ENCODE measurements around the gene EOLA2. TPM values are rescaled to one million over a fixed set of nuclear protein-coding genes. Genes with fewer than 3 reads are reported as not detected.

Gene EOLA2
- total RNA-seq, 1 experiment from 2014 or later: 35.7 TPM

GRCh38 chrX:149909324-149910177 lies 28.7 kb downstream of the EOLA2 start:
- POLR2A ChIA-PET (ENCODE audit: unreplicated experiment): no interaction called here
- intact Hi-C loops (cut with micrococcal nuclease): no loop called here
- H3K27me3 ChIP-seq (ENCODE audit: low read length): no peaks in the 10 kb centered on the region
- no peak for DNase-seq
- H3K9me2 ChIP-seq (replicated peaks; ENCODE audit: low read length): no peaks in the 10 kb centered on the region
- no peak overlapping the region for H3K4me3 ChIP-seq (ENCODE audit: low read length)
- H3K4me1 ChIP-seq (ENCODE audit: insufficient read depth, low read length): no peaks in the 10 kb centered on the region
- no TSS peak for BruUV-seq (replicated peaks)
- H3K36me3 ChIP-seq (ENCODE audit: low read depth, low read length): no peaks in the 10 kb centered on the region
- no peaks in the 10 kb centered on the region for H3K79me2 ChIP-seq (ENCODE audit: low read length)
- CTCF ChIA-PET: no interaction called here
- no peaks in the 10 kb centered on the region for H4K20me1 ChIP-seq (ENCODE audit: low read length)
- no peak overlapping the region for H3K4me2 ChIP-seq (ENCODE audit: low read length)
- H2AFZ ChIP-seq (ENCODE audit: low read length): no peak overlapping the region
- ATAC-seq: no peak
- TF ChIP-seq, protein P1, sequence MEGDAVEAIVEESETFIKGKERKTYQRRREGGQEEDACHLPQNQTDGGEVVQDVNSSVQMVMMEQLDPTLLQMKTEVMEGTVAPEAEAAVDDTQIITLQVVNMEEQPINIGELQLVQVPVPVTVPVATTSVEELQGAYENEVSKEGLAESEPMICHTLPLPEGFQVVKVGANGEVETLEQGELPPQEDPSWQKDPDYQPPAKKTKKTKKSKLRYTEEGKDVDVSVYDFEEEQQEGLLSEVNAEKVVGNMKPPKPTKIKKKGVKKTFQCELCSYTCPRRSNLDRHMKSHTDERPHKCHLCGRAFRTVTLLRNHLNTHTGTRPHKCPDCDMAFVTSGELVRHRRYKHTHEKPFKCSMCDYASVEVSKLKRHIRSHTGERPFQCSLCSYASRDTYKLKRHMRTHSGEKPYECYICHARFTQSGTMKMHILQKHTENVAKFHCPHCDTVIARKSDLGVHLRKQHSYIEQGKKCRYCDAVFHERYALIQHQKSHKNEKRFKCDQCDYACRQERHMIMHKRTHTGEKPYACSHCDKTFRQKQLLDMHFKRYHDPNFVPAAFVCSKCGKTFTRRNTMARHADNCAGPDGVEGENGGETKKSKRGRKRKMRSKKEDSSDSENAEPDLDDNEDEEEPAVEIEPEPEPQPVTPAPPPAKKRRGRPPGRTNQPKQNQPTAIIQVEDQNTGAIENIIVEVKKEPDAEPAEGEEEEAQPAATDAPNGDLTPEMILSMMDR (conservative IDR thresholded peaks at IDR 0.05; ENCODE audit: low read depth, low read length): no peak
- TF ChIP-seq EZH2 (IDR thresholded peaks at IDR 0.05; ENCODE audit: low read length, unreplicated experiment) (no peak), EZH2phosphoT487 (IDR thresholded peaks at IDR 0.05; ENCODE audit: borderline replicate concordance, low read length) (no peak)
- H3K9ac ChIP-seq (ENCODE audit: low read length): no peak overlapping the region
- H3K27ac ChIP-seq (ENCODE audit: low read length): no peak overlapping the region
- no peaks in the 10 kb centered on the region for H3F3A ChIP-seq (ENCODE audit: low read length, unreplicated experiment)
- no peaks in the 10 kb centered on the region for H3K9me3 ChIP-seq (ENCODE audit: low read length)

GRCh38 chrX:149908727-149909126 lies 29.6 kb downstream of the EOLA2 start:
- Histone ChIP-seq H3K9me3 (ENCODE audit: low read length) (no peaks in the 10 kb centered on the region), H3K36me3 (ENCODE audit: low read depth, low read length) (no peaks in the 10 kb centered on the region), H2AFZ (ENCODE audit: low read length) (no peak overlapping the region), H3F3A (ENCODE audit: low read length, unreplicated experiment) (no peaks in the 10 kb centered on the region), H3K79me2 (ENCODE audit: low read length) (no peaks in the 10 kb centered on the region), H3K27ac (ENCODE audit: low read length) (no peak overlapping the region), H3K9me2 (replicated peaks; ENCODE audit: low read length) (no peaks in the 10 kb centered on the region), H3K4me1 (ENCODE audit: insufficient read depth, low read length) (no peaks in the 10 kb centered on the region), H4K20me1 (ENCODE audit: low read length) (no peaks in the 10 kb centered on the region), H3K4me3 (ENCODE audit: low read length) (no peak overlapping the region), H3K27me3 (ENCODE audit: low read length) (no peaks in the 10 kb centered on the region), H3K9ac (ENCODE audit: low read length) (no peak overlapping the region), H3K4me2 (ENCODE audit: low read length) (no peak overlapping the region)
- no TSS peak for BruUV-seq (replicated peaks)
- no peak for ATAC-seq
- POLR2A ChIA-PET (ENCODE audit: unreplicated experiment): no interaction called here
- intact Hi-C loops (cut with micrococcal nuclease): no loop called here
- TF ChIP-seq EZH2phosphoT487 (IDR thresholded peaks at IDR 0.05; ENCODE audit: borderline replicate concordance, low read length) (no peak), EZH2 (IDR thresholded peaks at IDR 0.05; ENCODE audit: low read length, unreplicated experiment) (no peak)
- TF ChIP-seq, protein P1 (conservative IDR thresholded peaks at IDR 0.05; ENCODE audit: low read depth, low read length): no peak
- CTCF ChIA-PET: no interaction called here
- DNase-seq: no peak

GRCh38 chrX:149908308-149908707 lies 30.0 kb downstream of the EOLA2 start:
- DNase-seq (no peak), ATAC-seq (no peak)
- H3F3A ChIP-seq (ENCODE audit: low read length, unreplicated experiment): no peaks in the 10 kb centered on the region
- no peaks in the 10 kb centered on the region for H3K79me2 ChIP-seq (ENCODE audit: low read length)
- H3K4me3 ChIP-seq (ENCODE audit: low read length): no peak overlapping the region
- H3K4me1 ChIP-seq (ENCODE audit: insufficient read depth, low read length): no peaks in the 10 kb centered on the region
- no peaks in the 10 kb centered on the region for H3K36me3 ChIP-seq (ENCODE audit: low read depth, low read length)
- H3K4me2 ChIP-seq (ENCODE audit: low read length): no peak overlapping the region
- ChIA-PET POLR2A (ENCODE audit: unreplicated experiment) (no interaction called here), CTCF (no interaction called here)
- H3K27ac ChIP-seq (ENCODE audit: low read length): no peak overlapping the region
- H2AFZ ChIP-seq (ENCODE audit: low read length): no peak overlapping the region
- no peak for TF ChIP-seq EZH2phosphoT487 (IDR thresholded peaks at IDR 0.05; ENCODE audit: borderline replicate concordance, low read length)
- no peak for TF ChIP-seq EZH2 (IDR thresholded peaks at IDR 0.05; ENCODE audit: low read length, unreplicated experiment)
- TF ChIP-seq, protein P1 (conservative IDR thresholded peaks at IDR 0.05; ENCODE audit: low read depth, low read length): no peak
- H4K20me1 ChIP-seq (ENCODE audit: low read length): no peaks in the 10 kb centered on the region
- no peaks in the 10 kb centered on the region for H3K9me2 ChIP-seq (replicated peaks; ENCODE audit: low read length)
- H3K9me3 ChIP-seq (ENCODE audit: low read length): no peaks in the 10 kb centered on the region
- BruUV-seq (replicated peaks): no TSS peak
- no peaks in the 10 kb centered on the region for H3K27me3 ChIP-seq (ENCODE audit: low read length)
- intact Hi-C loops (cut with micrococcal nuclease): no loop called here
- H3K9ac ChIP-seq (ENCODE audit: low read length): no peak overlapping the region
